Subcutaneous adipose tissue (tissue), 4 donors: Measurements from ENCODE around the gene TSPAN3. TPM values are rescaled to one million over a fixed set of nuclear protein-coding genes. Genes with fewer than 3 reads are reported as not detected.

Experiments
- total RNA-seq, 4 donors: library from RNA; depleted of rRNA; stranded (reverse); fragments of >200 nt; gene quantifications; one replicate each; pipeline ENCODE4 v1.1.0, GENCODE V29; 2016
- TF ChIP-seq, protein P1 (sequence below): fragments of 450-650 bp; IDR thresholded peaks from one replicate; pipeline ENCODE4 v1.5.1; 2016; ENCODE audit warnings: low read depth, mild to moderate bottlenecking, control low read depth, antibody characterized with exemption, moderate library complexity

The TSPAN3 gene
- total RNA-seq, 4 donors from 2014 or later, result 274 to 484 (median 372) TPM

DNA sequence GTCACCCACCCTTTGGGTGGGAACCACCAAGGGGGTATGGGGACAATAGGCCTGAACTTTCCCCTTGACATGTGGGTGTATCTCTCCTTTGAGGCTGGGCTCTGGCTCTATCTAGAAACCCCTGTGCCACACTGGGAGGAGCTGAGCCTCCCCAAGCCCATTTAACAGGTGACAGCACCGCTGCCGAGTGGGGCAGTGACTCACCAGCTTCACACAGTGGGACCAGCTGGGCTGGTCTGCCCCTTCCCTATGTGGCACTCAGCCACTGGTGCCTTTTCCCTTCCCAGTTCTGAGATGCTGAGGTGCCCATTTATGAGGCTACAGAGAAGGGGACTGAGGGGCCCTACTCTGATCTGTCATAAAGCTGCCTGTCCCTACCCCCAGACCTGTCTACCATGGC, 70.9 kb downstream of the TSPAN3 start:
- TF ChIP-seq, protein P1, sequence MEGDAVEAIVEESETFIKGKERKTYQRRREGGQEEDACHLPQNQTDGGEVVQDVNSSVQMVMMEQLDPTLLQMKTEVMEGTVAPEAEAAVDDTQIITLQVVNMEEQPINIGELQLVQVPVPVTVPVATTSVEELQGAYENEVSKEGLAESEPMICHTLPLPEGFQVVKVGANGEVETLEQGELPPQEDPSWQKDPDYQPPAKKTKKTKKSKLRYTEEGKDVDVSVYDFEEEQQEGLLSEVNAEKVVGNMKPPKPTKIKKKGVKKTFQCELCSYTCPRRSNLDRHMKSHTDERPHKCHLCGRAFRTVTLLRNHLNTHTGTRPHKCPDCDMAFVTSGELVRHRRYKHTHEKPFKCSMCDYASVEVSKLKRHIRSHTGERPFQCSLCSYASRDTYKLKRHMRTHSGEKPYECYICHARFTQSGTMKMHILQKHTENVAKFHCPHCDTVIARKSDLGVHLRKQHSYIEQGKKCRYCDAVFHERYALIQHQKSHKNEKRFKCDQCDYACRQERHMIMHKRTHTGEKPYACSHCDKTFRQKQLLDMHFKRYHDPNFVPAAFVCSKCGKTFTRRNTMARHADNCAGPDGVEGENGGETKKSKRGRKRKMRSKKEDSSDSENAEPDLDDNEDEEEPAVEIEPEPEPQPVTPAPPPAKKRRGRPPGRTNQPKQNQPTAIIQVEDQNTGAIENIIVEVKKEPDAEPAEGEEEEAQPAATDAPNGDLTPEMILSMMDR, result no peak

GRCh38 chr15:76998663-76999285, 72.1 kb downstream of the TSPAN3 start:
- TF ChIP-seq, protein P1, result no peak

DNA sequence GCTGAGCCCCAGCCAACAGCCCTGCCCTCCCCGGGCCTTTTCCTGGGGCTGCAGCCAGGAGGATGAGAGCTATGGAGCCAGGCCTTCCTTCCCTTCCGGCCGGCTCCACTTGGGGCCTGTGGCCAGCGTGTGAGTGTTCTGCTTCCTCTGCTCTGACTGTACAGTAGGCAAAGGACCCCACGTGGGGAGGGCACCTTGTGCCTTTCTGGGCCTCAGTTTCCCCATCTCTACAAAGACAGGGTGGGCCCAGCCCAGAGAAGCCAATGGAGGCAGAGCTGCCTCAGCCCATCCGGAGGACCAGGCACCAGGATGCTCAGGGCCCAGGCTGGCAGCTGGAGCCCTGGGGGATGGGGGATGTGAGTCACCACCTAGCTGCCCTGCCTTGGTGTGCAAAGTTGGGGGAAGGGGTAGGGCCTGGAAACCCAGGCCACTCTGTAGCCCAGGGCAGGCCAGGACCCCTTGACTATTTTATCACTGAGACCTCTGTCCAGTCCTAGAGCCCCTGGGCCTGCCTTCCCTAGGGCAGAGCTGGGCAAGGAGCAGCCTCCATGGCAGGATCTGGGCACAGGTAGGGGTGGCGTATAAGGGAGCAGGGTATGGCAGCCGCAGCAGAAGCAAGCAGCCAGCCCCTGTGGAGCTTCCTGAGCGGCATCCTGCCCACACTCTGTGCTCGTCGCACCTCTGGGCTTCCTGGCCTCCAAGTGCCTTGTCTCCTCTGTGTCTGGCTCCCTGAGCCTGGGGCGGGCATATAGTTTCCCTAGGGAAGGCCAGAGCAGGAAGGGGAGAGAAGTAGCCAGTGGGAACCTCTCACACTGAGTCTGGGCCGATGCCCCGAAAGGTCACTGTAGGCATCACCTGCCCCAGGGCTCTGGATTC, 74.1 kb downstream of the TSPAN3 start:
- TF ChIP-seq, protein P1, result no peak

DNA sequence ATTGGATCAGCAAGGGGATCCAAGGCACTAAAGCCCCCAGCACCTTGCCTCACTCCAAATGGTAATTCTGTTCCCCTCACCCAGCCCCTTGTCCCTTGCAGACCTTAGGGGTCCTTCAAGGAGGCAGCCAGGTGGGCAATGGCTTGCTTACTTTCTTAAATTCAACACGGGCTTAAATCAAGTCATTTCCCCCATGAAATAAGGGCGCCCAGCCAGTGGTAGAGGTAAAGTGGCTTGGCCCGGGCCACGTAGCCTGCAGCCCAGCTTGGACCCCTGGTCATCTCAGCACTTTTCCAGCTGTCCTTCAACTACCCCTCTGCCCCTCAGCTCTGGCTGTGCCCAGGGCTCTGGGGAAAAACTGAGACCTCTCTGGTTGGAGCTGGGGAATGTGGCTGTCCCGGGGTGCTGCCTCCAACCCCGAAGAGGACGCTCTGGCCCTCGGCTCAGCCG, 74.8 kb downstream of the TSPAN3 start:
- TF ChIP-seq, protein P1, result no peak

DNA sequence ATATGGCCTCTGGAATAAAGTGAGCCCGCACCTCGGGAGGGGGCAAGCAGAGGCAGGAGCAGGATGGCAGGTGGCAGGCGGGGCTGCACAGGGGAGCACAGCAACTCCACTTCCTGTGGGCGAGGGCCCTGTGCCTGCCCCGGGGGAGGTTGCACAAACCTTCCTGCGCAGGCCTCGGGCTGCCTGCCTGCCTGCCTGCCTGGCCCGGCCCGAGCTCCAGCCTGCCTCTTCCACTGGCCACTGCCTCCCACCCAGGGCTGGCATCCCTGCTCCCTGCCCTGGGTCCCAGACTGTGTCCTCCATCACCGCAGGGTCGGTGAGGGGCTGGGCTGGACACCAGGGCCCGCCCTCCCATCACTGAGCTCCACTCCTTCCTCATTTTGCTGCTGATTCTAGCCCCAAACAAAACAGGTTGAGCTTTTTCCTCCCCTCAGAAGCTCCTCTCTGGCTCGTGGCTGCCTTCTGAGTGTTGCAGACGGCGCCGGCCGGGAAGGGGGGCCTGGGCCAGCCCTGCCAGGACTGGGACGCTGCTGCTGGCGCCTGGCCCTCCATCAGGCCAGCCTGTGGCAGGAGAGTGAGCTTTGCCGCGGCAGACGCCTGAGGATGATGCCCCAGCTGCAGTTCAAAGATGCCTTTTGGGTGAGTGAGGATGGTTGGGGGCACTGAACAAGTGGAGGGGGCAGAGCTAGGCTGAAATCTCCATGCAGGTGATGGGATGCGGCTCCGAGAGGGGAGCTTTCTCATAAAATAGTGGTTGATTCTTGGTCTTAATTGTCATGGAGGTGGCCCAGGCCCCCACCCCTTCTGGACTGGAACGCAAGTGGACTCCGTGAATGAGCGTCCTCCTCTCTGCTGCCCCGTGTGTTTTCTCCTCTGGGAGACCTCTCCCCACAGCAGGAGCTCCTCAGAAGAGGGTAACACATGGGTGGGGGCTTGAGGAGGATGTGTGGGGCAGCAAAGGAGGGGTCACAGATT, 75.7 kb downstream of the TSPAN3 start, which contains the start of gene PSTPIP1:
PSTPIP1 (plus strand) TSS at position 156 of the 975 bp plus-strand sequence; CDS start at position 604, 448 bp downstream.
- TF ChIP-seq, protein P1, result no peak

DNA sequence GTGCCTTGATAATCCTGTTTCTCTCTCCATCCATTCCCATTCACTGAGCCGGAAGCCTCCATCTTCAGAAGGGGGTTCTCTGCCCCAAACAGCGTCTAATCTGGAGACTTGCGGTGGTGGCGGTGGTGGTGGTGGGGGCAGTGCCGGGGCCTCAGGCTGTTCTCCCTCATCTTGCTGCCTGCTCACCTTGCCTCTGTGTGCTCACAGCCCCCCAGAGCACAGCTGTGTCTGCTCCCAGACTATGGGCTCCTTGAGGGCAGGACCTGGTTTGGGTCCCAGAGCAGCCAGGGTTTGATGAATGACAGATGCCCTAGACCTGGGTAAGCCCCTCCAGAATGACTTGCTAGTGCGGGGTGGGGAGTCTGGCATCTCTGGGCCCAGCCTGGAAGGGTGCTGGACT, 76.4 kb downstream of the TSPAN3 start:
- TF ChIP-seq, protein P1, result no peak
